Measurements from ENCODE around the gene FAM20C.
"Not testable (repeated sequence)": the region's sequence is repeated elsewhere in the genome, so short reads cannot be mapped to it uniquely, and the experiment has no call there.

The FAM20C gene

GRCh38 chr7:176381-176780 is 16.0 kb upstream of the FAM20C start:
- Mint-ChIP-seq H3K36me3 (ENCODE audit: low read depth) (no peaks in the 10 kb centered on the region), H3K27me3 (ENCODE audit: low read depth) (no peaks in the 10 kb centered on the region), H3K27ac (no peak overlapping the region), H3K9me3 (no peaks in the 10 kb centered on the region), H3K4me3 (no peak overlapping the region), H3K4me1 (ENCODE audit: low read depth) (no peaks in the 10 kb centered on the region)

- Mint-ChIP-seq H3K4me3 (no peak overlapping the region), H3K27me3 (ENCODE audit: low read depth) (no peaks in the 10 kb centered on the region), H3K4me1 (ENCODE audit: low read depth) (no peaks in the 10 kb centered on the region), H3K27ac (no peak overlapping the region), H3K36me3 (ENCODE audit: low read depth) (no peaks in the 10 kb centered on the region), H3K9me3 (no peaks in the 10 kb centered on the region)
Observed at GRCh38 chr7:176786-177459, 15.4 kb upstream of the FAM20C start.

GRCh38 chr7:178444-178843 is 13.9 kb upstream of the FAM20C start:
- H3K9me3 Mint-ChIP-seq, result no peaks in the 10 kb centered on the region
- H3K27ac Mint-ChIP-seq, result no peak overlapping the region
- H3K4me3 Mint-ChIP-seq, result no peak overlapping the region
- no peaks in the 10 kb centered on the region for H3K4me1 Mint-ChIP-seq (ENCODE audit: low read depth)
- no peaks in the 10 kb centered on the region for H3K36me3 Mint-ChIP-seq (ENCODE audit: low read depth)
- H3K27me3 Mint-ChIP-seq (ENCODE audit: low read depth), result no peaks in the 10 kb centered on the region

GRCh38 chr7:179209-179681 is 13.1 kb upstream of the FAM20C start:
- H3K9me3 Mint-ChIP-seq, result no peaks in the 10 kb centered on the region
- H3K4me3 Mint-ChIP-seq, result no peak overlapping the region
- H3K4me1 Mint-ChIP-seq (ENCODE audit: low read depth), result no peaks in the 10 kb centered on the region
- no peak overlapping the region for H3K27ac Mint-ChIP-seq
- no peaks in the 10 kb centered on the region for H3K36me3 Mint-ChIP-seq (ENCODE audit: low read depth)
- no peaks in the 10 kb centered on the region for H3K27me3 Mint-ChIP-seq (ENCODE audit: low read depth)

GRCh38 chr7:179948-180694 is 12.2 kb upstream of the FAM20C start:
- H3K27me3 Mint-ChIP-seq (ENCODE audit: low read depth), result no peaks in the 10 kb centered on the region
- no peak overlapping the region for H3K27ac Mint-ChIP-seq

GRCh38 chr7:181738-182137 is 10.6 kb upstream of the FAM20C start:
- Mint-ChIP-seq H3K9me3 (no peaks in the 10 kb centered on the region), H3K27me3 (ENCODE audit: low read depth) (no peaks in the 10 kb centered on the region), H3K27ac (no peak overlapping the region), H3K4me3 (no peak overlapping the region), H3K36me3 (ENCODE audit: low read depth) (no peaks in the 10 kb centered on the region), H3K4me1 (ENCODE audit: low read depth) (no peaks in the 10 kb centered on the region)

More at GRCh38 chr7:179948-180694, 12.2 kb upstream of the FAM20C start:
- Mint-ChIP-seq H3K4me3 (no peak overlapping the region), H3K9me3 (no peaks in the 10 kb centered on the region), H3K36me3 (ENCODE audit: low read depth) (no peaks in the 10 kb centered on the region), H3K4me1 (ENCODE audit: low read depth) (no peaks in the 10 kb centered on the region)

GRCh38 chr7:182502-182901 is 9.9 kb upstream of the FAM20C start:
- H3K27me3 Mint-ChIP-seq (ENCODE audit: low read depth); H3K9me3 Mint-ChIP-seq; H3K4me1 Mint-ChIP-seq (ENCODE audit: low read depth); H3K4me3 Mint-ChIP-seq; H3K27ac Mint-ChIP-seq; H3K36me3 Mint-ChIP-seq (ENCODE audit: low read depth): not testable (repeated sequence)

- H3K36me3 Mint-ChIP-seq (ENCODE audit: low read depth), result no peaks in the 10 kb centered on the region
- H3K27me3 Mint-ChIP-seq (ENCODE audit: low read depth), result no peaks in the 10 kb centered on the region
- H3K27ac Mint-ChIP-seq, result no peak overlapping the region
- no peak overlapping the region for H3K4me3 Mint-ChIP-seq
- no peaks in the 10 kb centered on the region for H3K4me1 Mint-ChIP-seq (ENCODE audit: low read depth)
- no peaks in the 10 kb centered on the region for H3K9me3 Mint-ChIP-seq
Observed at GRCh38 chr7:183496-184292, 8.7 kb upstream of the FAM20C start.

- no peaks in the 10 kb centered on the region for H3K9me3 Mint-ChIP-seq
- no peak overlapping the region for H3K4me3 Mint-ChIP-seq
- H3K27me3 Mint-ChIP-seq (ENCODE audit: low read depth), result peaks cover 3% of the 10 kb centered on the region
- no peaks in the 10 kb centered on the region for H3K36me3 Mint-ChIP-seq (ENCODE audit: low read depth)
- H3K4me1 Mint-ChIP-seq (ENCODE audit: low read depth), result no peaks in the 10 kb centered on the region
- no peak overlapping the region for H3K27ac Mint-ChIP-seq
Observed at GRCh38 chr7:184294-185264, 7.8 kb upstream of the FAM20C start.

GRCh38 chr7:186516-187113 is 5.8 kb upstream of the FAM20C start:
- H3K27me3 Mint-ChIP-seq (ENCODE audit: low read depth), result peaks cover 20% of the 10 kb centered on the region
- no peak overlapping the region for H3K4me3 Mint-ChIP-seq

GRCh38 chr7:187227-187927 is 5.0 kb upstream of the FAM20C start:
- H3K4me1 Mint-ChIP-seq (ENCODE audit: low read depth), result peaks cover 2% of the 10 kb centered on the region
- no peak overlapping the region for H3K27ac Mint-ChIP-seq
- no peaks in the 10 kb centered on the region for H3K9me3 Mint-ChIP-seq
- H3K4me3 Mint-ChIP-seq, result no peak overlapping the region
- H3K27me3 Mint-ChIP-seq (ENCODE audit: low read depth), result peaks cover 21% of the 10 kb centered on the region
- no peaks in the 10 kb centered on the region for H3K36me3 Mint-ChIP-seq (ENCODE audit: low read depth)

More at GRCh38 chr7:186516-187113, 5.8 kb upstream of the FAM20C start:
- no peak overlapping the region for H3K27ac Mint-ChIP-seq
- no peaks in the 10 kb centered on the region for H3K36me3 Mint-ChIP-seq (ENCODE audit: low read depth)
- peaks cover 1% of the 10 kb centered on the region for H3K4me1 Mint-ChIP-seq (ENCODE audit: low read depth)
- H3K9me3 Mint-ChIP-seq, result no peaks in the 10 kb centered on the region

GRCh38 chr7:188174-188573 is 4.2 kb upstream of the FAM20C start:
- Mint-ChIP-seq H3K4me1 (ENCODE audit: low read depth) (peaks cover 2% of the 10 kb centered on the region), H3K9me3 (no peaks in the 10 kb centered on the region), H3K27ac (no peak overlapping the region), H3K36me3 (ENCODE audit: low read depth) (no peaks in the 10 kb centered on the region), H3K4me3 (no peak overlapping the region), H3K27me3 (ENCODE audit: low read depth) (peaks cover 21% of the 10 kb centered on the region)

Data from T-helper 1 cell treated with Interleukin-12 subunit alpha and Interleukin-12 subunit beta and Interleukin-4 antibody, amounts not matched to agents 30 μg/mL and 1 μg/mL, for 36 hours (primary cell).